Astrocyte of the cerebellum (primary cell): ENCODE measurements around the gene DOCK2.

Experiments
- DNase-seq: peaks from one replicate; pipeline ENCODE4 v3.0.0-alpha.2; 2011; ENCODE audit warnings: low read depth
- H3K4me3 ChIP-seq: 2 replicates; pipeline ENCODE4 v1.5.1; 2011; ENCODE audit warnings: mild to moderate bottlenecking, low read depth, low read length, moderate library complexity
- in situ Hi-C: cut with HindIII; loops from 2 replicates; pipeline ENCODE4 v1.10.0; 2017; ENCODE audit warnings: low sequenced_read_pairs
- TF ChIP-seq, protein P1 (sequence below): IDR thresholded peaks from 2 replicates; pipeline ENCODE4 v1.5.1; 2012; ENCODE audit warnings: low read length, low read depth, moderate library complexity, mild to moderate bottlenecking; ENCODE audit errors: missing control alignments

The DOCK2 gene

GRCh38 chr5:169781420-169782345 lies 144.6 kb downstream of the DOCK2 start:
- no peak overlapping the region for H3K4me3 ChIP-seq
- TF ChIP-seq, protein P1, sequence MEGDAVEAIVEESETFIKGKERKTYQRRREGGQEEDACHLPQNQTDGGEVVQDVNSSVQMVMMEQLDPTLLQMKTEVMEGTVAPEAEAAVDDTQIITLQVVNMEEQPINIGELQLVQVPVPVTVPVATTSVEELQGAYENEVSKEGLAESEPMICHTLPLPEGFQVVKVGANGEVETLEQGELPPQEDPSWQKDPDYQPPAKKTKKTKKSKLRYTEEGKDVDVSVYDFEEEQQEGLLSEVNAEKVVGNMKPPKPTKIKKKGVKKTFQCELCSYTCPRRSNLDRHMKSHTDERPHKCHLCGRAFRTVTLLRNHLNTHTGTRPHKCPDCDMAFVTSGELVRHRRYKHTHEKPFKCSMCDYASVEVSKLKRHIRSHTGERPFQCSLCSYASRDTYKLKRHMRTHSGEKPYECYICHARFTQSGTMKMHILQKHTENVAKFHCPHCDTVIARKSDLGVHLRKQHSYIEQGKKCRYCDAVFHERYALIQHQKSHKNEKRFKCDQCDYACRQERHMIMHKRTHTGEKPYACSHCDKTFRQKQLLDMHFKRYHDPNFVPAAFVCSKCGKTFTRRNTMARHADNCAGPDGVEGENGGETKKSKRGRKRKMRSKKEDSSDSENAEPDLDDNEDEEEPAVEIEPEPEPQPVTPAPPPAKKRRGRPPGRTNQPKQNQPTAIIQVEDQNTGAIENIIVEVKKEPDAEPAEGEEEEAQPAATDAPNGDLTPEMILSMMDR, result no peak
- in situ Hi-C loops, result no loop called here
- no peak for DNase-seq

GRCh38 chr5:169785771-169786618 lies 148.9 kb downstream of the DOCK2 start:
- H3K4me3 ChIP-seq, result no peak overlapping the region
- TF ChIP-seq, protein P1, result no peak
- DNase-seq, result no peak
- in situ Hi-C loops, result no loop called here

- no peak for DNase-seq
- TF ChIP-seq, protein P1, result no peak
- in situ Hi-C loops, result no loop called here
- H3K4me3 ChIP-seq, result no peak overlapping the region
Measured at GRCh38 chr5:169788168-169788567, 151.1 kb downstream of the DOCK2 start.

DNA sequence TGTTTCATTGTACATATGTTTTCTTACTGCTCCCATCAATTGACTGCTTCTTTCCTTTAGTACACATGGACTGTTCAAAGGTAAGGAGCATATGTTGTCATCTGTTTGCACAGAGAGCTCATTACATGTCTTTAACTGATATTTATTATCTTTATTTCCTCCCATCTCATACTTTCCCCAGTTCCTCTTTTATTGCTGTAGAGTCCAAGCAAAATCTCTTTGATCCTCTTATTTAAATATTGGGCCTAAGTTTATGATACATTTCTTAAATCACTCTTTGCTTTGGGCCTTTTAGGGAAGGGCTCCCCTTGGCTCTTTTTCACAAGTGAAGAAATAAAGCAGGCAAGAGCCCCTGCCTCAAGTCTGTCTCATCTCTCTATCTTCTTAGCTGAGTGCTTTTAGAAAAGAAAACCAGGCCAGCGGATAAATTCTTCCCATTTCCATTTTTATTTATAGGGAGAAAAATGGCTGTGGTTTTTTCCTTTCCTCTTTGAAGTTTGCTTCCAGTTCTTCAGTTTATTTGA lies 152.4 kb downstream of the DOCK2 start:
- TF ChIP-seq, protein P1, result no peak
- no peak overlapping the region for H3K4me3 ChIP-seq
- in situ Hi-C loops, result no loop called here
- no peak for DNase-seq

DNA sequence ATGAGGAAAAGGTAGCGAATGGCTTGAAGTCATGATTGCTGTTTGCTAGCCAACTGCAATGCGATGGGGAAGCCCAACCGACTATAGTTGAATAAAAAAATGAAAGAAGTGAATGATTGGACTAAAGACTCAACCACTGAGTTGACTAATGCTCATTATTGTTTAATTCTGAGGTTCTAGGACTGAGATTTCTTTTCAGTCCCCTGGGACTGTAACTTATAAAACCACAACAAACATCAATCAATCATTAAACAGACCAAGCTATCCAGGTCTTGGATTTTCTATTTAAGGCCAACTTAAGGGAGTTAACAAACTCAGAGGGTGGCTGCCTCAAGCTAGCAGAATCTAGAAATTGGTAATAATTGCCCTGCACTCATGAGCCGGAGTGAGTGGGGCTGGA lies 154.2 kb downstream of the DOCK2 start:
- in situ Hi-C loops, result no loop called here
- no peak for DNase-seq
- TF ChIP-seq, protein P1, result no peak
- H3K4me3 ChIP-seq, result no peak overlapping the region

DNA sequence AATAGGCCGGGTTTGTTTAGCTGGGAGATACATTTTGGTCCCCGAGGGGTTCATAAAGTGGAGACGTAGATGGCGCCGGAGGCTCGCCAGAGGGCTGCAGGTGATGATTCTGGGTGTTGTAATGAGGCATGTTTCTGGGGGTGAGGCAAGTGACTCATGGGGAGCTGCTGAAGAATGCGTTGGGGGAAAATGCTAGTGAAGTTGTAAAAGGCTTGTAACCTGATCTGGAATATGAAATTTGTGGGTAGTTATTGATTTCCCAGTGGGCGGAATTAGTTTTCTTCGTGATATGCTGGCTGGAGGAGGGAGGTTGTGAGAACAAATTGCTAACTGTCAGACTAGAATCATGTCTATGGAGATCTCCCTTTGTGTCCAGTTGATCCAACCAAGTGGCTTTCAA lies 158.3 kb downstream of the DOCK2 start:
- no peak for DNase-seq
- TF ChIP-seq, protein P1, result no peak
- in situ Hi-C loops, result no loop called here
- H3K4me3 ChIP-seq, result no peak overlapping the region
